Suprapubic skin (tissue), 4 donors: ENCODE data around the gene ELMOD1.

ENCODE experiments used
- CTCF ChIP-seq, 2 donors: fragments of 200-600 bp in 1 of 2; fragments of 450-650 bp in 1 of 2; sonication (generic) in 1 of 2; IDR thresholded peaks; one replicate each; pipeline ENCODE4 v1.5.1; 2016 to 2019; ENCODE audit warnings: antibody characterized with exemption in 2 of 2, mild to moderate bottlenecking in 1 of 2, moderate library complexity in 1 of 2
- POLR2A ChIP-seq, 2 donors: fragments of 450-650 bp; IDR thresholded peaks; one replicate each; pipeline ENCODE4 v1.6.1; 2017; ENCODE audit warnings: antibody characterized with exemption in 2 of 2, mild to moderate bottlenecking in 2 of 2, moderate library complexity in 2 of 2
- POLR2AphosphoS5 ChIP-seq, 3 donors: sonication (generic); formaldehyde crosslinking; IDR thresholded peaks; one replicate each; pipeline ENCODE4 v1.6.1; 2017; ENCODE audit warnings: antibody characterized with exemption in 3 of 3

- no peak for TF ChIP-seq CTCF (IDR thresholded peaks at IDR 0.05)
- TF ChIP-seq POLR2A (IDR thresholded peaks at IDR 0.05): no peak
- TF ChIP-seq POLR2AphosphoS5 (IDR thresholded peaks at IDR 0.05): no peak
These were observed 64.7 kb downstream of the ELMOD1 start for GRCh38 chr11:107655602-107656001.
